ENCODE data around the gene ZNF774.

The ZNF774 gene

DNA sequence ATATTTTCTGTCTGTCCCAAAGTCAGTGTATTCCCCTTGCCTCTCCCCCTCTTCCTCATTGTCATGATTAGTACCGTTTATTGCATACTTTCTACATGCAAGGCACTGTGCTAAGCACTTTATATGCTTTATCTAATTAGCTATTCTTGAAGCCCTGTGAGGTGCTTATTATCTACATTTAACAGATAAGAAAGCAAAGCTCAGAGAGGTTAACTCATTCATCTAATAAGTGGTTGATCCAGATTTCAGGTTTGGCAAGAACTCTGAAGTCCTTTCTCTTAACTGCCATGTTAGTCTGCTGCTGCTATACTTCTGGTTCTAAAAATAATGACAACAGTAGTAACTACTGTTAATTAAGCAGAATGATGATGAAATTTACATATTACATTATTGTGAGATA is 49.4 kb downstream of the ZNF774 start:
- H3K27ac ChIP-seq (ENCODE audit: low read depth, low read length), result no peak overlapping the region
- H2BK15ac ChIP-seq (replicated peaks; ENCODE audit: low read depth), result no peak overlapping the region
- no peak overlapping the region for H3K4me3 ChIP-seq (ENCODE audit: low read length)
- H4K8ac ChIP-seq (ENCODE audit: low read depth, low read length), result no peak overlapping the region
- no peak overlapping the region for H4K5ac ChIP-seq (ENCODE audit: low read length)
- H3K23ac ChIP-seq (ENCODE audit: low read length), result no peak overlapping the region
- H3K27me3 ChIP-seq (ENCODE audit: insufficient read depth, low read length, poor library complexity), result no peaks in the 10 kb centered on the region
- H2BK5ac ChIP-seq (ENCODE audit: low read length), result no peak overlapping the region
- H3K79me1 ChIP-seq (ENCODE audit: low read length), result peaks cover 6% of the 10 kb centered on the region
- no peak overlapping the region for H2AK5ac ChIP-seq (ENCODE audit: low read length)
- H3K56ac ChIP-seq (ENCODE audit: low read length), result no peak overlapping the region
- no peaks in the 10 kb centered on the region for H3K36me3 ChIP-seq (ENCODE audit: control insufficient read depth, insufficient read depth, low read length)
- no peak overlapping the region for H2BK120ac ChIP-seq (ENCODE audit: low read depth, low read length)
- no peak overlapping the region for H3K4me2 ChIP-seq (ENCODE audit: low read length)
- peaks cover 57% of the 10 kb centered on the region for H3K79me2 ChIP-seq (ENCODE audit: control insufficient read depth, insufficient read depth, low read length)
- WGBS (ENCODE audit: extremely low coverage, insufficient coverage, low lambda C conversion rate), result no CpG with 5 or more reads among the region's 1 CpG
- no peak overlapping the region for H3K4ac ChIP-seq (ENCODE audit: low read depth, low read length)
- DNase-seq, result peak; percentile 81
- no peak overlapping the region for H3K9ac ChIP-seq (ENCODE audit: low read length)
- H3K4me1 ChIP-seq (ENCODE audit: control insufficient read depth, low read depth, low read length), result peaks cover 14% of the 10 kb centered on the region
- no peak overlapping the region for H3K18ac ChIP-seq (ENCODE audit: low read length)

DNA sequence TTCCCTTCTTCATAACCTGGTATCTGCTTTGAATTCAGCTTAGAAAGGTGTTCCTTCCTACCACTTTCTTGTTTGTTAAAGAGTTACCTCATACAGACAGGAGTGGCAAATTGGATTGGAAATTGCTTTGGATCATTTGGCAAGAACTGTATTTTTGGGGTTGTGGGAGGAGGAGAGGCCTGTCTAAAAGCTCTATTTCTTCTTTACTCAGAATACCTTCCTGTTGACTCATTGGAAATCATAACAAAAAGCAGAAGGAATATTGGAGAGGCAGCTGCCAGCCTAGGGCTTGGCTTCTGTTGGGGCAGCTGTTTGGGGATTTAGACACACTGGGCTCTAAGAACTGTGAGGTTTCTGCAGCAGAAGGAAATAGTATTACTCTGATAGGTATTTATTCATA is 50.1 kb downstream of the ZNF774 start:
- Histone ChIP-seq H3K27ac (ENCODE audit: low read depth, low read length) (no peak overlapping the region), H3K36me3 (ENCODE audit: control insufficient read depth, insufficient read depth, low read length) (no peaks in the 10 kb centered on the region), H3K9ac (ENCODE audit: low read length) (peak overlapping the region; percentile 10), H3K79me1 (ENCODE audit: low read length) (peaks cover 6% of the 10 kb centered on the region), H3K79me2 (ENCODE audit: control insufficient read depth, insufficient read depth, low read length) (peaks cover 60% of the 10 kb centered on the region), H2AK5ac (ENCODE audit: low read length) (no peak overlapping the region), H2BK15ac (replicated peaks; ENCODE audit: low read depth) (no peak overlapping the region), H3K4me2 (ENCODE audit: low read length) (no peak overlapping the region), H3K56ac (ENCODE audit: low read length) (peak overlapping the region; percentile 44), H3K4me1 (ENCODE audit: control insufficient read depth, low read depth, low read length) (peaks cover 14% of the 10 kb centered on the region), H3K4me3 (ENCODE audit: low read length) (no peak overlapping the region), H3K23ac (ENCODE audit: low read length) (peak overlapping the region; percentile 48), H4K5ac (ENCODE audit: low read length) (no peak overlapping the region), H3K27me3 (ENCODE audit: insufficient read depth, low read length, poor library complexity) (no peaks in the 10 kb centered on the region), H2BK120ac (ENCODE audit: low read depth, low read length) (no peak overlapping the region), H3K4ac (ENCODE audit: low read depth, low read length) (no peak overlapping the region), H3K18ac (ENCODE audit: low read length) (peak overlapping the region; percentile 87), H4K8ac (ENCODE audit: low read depth, low read length) (no peak overlapping the region), H2BK5ac (ENCODE audit: low read length) (no peak overlapping the region)
- DNase-seq, result no peak

DNA sequence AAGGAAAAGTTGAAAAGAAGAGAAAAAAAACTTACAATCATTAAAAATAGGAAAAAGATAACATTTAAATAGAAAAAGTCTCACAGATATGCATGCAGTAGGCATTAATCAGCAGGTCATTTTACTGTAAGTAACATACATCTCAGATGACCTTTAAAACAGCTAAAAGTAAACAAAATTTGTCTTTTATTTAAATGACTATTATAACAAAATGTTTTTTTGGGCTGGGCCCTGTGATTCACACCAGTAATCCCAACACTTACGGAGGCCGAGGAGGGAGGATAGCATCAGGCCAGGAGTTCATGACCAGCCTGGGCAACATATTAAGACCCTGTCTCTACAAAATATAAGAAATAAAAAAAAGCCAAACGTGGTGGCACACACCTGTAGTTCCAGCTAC is 50.7 kb downstream of the ZNF774 start:
- H3K27ac ChIP-seq (ENCODE audit: low read depth, low read length), result no peak overlapping the region

DNA sequence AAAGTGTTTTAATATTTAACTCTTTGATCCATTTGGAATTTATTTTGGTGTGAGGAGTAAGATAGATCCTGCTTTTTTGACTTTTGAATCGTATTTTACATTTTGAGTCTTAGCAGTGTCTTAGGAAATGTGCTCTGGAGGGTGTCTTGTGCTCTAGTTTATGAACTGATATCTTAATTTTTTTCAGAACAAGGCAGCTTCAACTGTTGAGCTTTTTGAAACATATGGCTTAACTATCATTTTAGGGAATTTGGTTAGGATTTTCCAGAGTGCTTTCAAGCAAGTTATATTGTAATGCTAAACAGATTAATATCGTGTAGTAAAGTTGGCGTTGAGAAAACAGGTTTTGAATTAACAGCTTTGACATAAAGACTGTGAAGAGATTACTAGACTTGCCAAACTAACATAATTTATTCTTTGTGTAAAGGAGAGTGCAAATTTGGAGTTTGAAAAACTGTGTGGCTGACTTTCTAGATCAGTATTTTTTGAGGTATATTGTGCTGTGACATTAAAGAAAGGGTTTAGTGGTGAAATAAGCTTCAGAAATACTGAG is 53.0 kb downstream of the ZNF774 start:
- no peak for DNase-seq
- H2BK120ac ChIP-seq (ENCODE audit: low read depth, low read length), result no peak overlapping the region
- H2BK15ac ChIP-seq (replicated peaks; ENCODE audit: low read depth), result no peak overlapping the region
- peaks cover 17% of the 10 kb centered on the region for H3K4me1 ChIP-seq (ENCODE audit: control insufficient read depth, low read depth, low read length)
- H3K79me1 ChIP-seq (ENCODE audit: low read length), result peaks cover 6% of the 10 kb centered on the region
- H3K27ac ChIP-seq (ENCODE audit: low read depth, low read length), result no peak overlapping the region
- no peak overlapping the region for H3K4me2 ChIP-seq (ENCODE audit: low read length)
- H3K4me3 ChIP-seq (ENCODE audit: low read length), result no peak overlapping the region
- H3K79me2 ChIP-seq (ENCODE audit: control insufficient read depth, insufficient read depth, low read length), result peaks cover 63% of the 10 kb centered on the region
- H2AK5ac ChIP-seq (ENCODE audit: low read length), result no peak overlapping the region
- no peak overlapping the region for H3K23ac ChIP-seq (ENCODE audit: low read length)
- H3K27me3 ChIP-seq (ENCODE audit: insufficient read depth, low read length, poor library complexity), result no peaks in the 10 kb centered on the region
- 100% methylated on average over 2 of the region's 3 CpGs for WGBS (ENCODE audit: extremely low coverage, insufficient coverage, low lambda C conversion rate)
- H3K56ac ChIP-seq (ENCODE audit: low read length), result no peak overlapping the region
- no peak overlapping the region for H4K8ac ChIP-seq (ENCODE audit: low read depth, low read length)
- H3K36me3 ChIP-seq (ENCODE audit: control insufficient read depth, insufficient read depth, low read length), result no peaks in the 10 kb centered on the region
- H2BK5ac ChIP-seq (ENCODE audit: low read length), result no peak overlapping the region
- H3K18ac ChIP-seq (ENCODE audit: low read length), result no peak overlapping the region
- H3K4ac ChIP-seq (ENCODE audit: low read depth, low read length), result no peak overlapping the region
- H3K9ac ChIP-seq (ENCODE audit: low read length), result no peak overlapping the region
- H4K5ac ChIP-seq (ENCODE audit: low read length), result no peak overlapping the region

More for the DNA sequence above, 50.7 kb downstream of the ZNF774 start:
- no peak overlapping the region for H2BK15ac ChIP-seq (replicated peaks; ENCODE audit: low read depth)
- H4K5ac ChIP-seq (ENCODE audit: low read length), result no peak overlapping the region
- H2BK120ac ChIP-seq (ENCODE audit: low read depth, low read length), result no peak overlapping the region
- H3K27me3 ChIP-seq (ENCODE audit: insufficient read depth, low read length, poor library complexity), result no peaks in the 10 kb centered on the region
- no peak overlapping the region for H3K23ac ChIP-seq (ENCODE audit: low read length)
- no peak overlapping the region for H3K18ac ChIP-seq (ENCODE audit: low read length)
- no peak overlapping the region for H3K4ac ChIP-seq (ENCODE audit: low read depth, low read length)
- H4K8ac ChIP-seq (ENCODE audit: low read depth, low read length), result no peak overlapping the region
- no peak for DNase-seq
- H3K4me3 ChIP-seq (ENCODE audit: low read length), result no peak overlapping the region
- H3K4me2 ChIP-seq (ENCODE audit: low read length), result no peak overlapping the region
- no CpG with 5 or more reads among the region's 3 CpGs for WGBS (ENCODE audit: extremely low coverage, insufficient coverage, low lambda C conversion rate)
- H3K4me1 ChIP-seq (ENCODE audit: control insufficient read depth, low read depth, low read length), result peaks cover 17% of the 10 kb centered on the region
- H3K36me3 ChIP-seq (ENCODE audit: control insufficient read depth, insufficient read depth, low read length), result no peaks in the 10 kb centered on the region
- H3K9ac ChIP-seq (ENCODE audit: low read length), result no peak overlapping the region
- peaks cover 6% of the 10 kb centered on the region for H3K79me1 ChIP-seq (ENCODE audit: low read length)
- H3K56ac ChIP-seq (ENCODE audit: low read length), result no peak overlapping the region
- H2BK5ac ChIP-seq (ENCODE audit: low read length), result no peak overlapping the region
- peaks cover 62% of the 10 kb centered on the region for H3K79me2 ChIP-seq (ENCODE audit: control insufficient read depth, insufficient read depth, low read length)
- H2AK5ac ChIP-seq (ENCODE audit: low read length), result no peak overlapping the region

DNA sequence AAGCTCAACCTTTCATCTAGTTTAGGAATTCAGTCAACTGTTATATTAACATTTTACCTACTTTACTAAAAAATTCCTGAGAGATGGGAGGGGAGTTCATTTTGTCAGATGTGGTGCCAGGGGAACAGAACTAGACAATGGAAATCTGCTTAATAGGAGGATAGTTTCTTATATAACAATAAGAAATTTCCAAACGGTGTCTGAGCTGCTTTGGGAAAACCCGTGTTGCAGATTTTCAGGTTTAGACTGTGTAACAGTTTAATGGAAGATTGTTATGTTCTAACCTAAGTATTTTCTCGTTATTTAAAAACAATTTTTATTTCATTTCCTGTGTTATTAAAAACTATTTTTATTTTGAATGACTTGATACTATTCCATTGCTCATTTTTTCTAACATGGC is 55.3 kb downstream of the ZNF774 start:
- Histone ChIP-seq H2BK5ac (ENCODE audit: low read length) (no peak overlapping the region), H2BK15ac (replicated peaks; ENCODE audit: low read depth) (no peak overlapping the region)

DNA sequence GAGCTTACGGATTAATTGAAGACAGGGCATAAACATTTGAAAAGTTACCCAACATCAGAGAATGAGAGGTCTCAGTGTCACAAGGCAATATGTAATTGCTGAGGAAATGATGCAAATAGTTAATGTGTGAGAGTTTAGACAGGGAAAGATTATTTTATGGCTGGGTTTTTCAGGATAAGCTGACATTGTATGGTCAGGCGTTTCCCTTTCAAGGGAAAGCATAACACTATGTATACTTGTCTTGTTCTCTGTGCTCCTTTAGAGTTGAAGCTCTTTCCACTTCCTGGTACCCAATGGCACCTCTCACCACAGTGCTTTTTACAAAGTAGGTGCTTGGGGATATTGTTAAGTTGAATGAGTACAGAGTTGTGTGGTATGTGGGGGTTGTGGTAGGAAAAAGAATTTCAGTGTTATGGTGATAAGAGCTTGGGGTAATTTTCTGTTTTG is 55.8 kb downstream of the ZNF774 start:
- Histone ChIP-seq H3K27ac (ENCODE audit: low read depth, low read length) (no peak overlapping the region), H2BK120ac (ENCODE audit: low read depth, low read length) (no peak overlapping the region), H3K4me3 (ENCODE audit: low read length) (no peak overlapping the region), H3K4me2 (ENCODE audit: low read length) (no peak overlapping the region), H3K4ac (ENCODE audit: low read depth, low read length) (no peak overlapping the region), H3K9ac (ENCODE audit: low read length) (no peak overlapping the region), H3K27me3 (ENCODE audit: insufficient read depth, low read length, poor library complexity) (no peaks in the 10 kb centered on the region), H2BK15ac (replicated peaks; ENCODE audit: low read depth) (no peak overlapping the region), H3K18ac (ENCODE audit: low read length) (no peak overlapping the region), H2BK5ac (ENCODE audit: low read length) (no peak overlapping the region), H3K56ac (ENCODE audit: low read length) (no peak overlapping the region), H2AK5ac (ENCODE audit: low read length) (no peak overlapping the region), H3K4me1 (ENCODE audit: control insufficient read depth, low read depth, low read length) (peaks cover 10% of the 10 kb centered on the region), H3K36me3 (ENCODE audit: control insufficient read depth, insufficient read depth, low read length) (no peaks in the 10 kb centered on the region), H3K79me2 (ENCODE audit: control insufficient read depth, insufficient read depth, low read length) (peaks cover 44% of the 10 kb centered on the region), H4K8ac (ENCODE audit: low read depth, low read length) (no peak overlapping the region), H4K5ac (ENCODE audit: low read length) (no peak overlapping the region), H3K79me1 (ENCODE audit: low read length) (no peaks in the 10 kb centered on the region), H3K23ac (ENCODE audit: low read length) (no peak overlapping the region)
- WGBS (ENCODE audit: extremely low coverage, insufficient coverage, low lambda C conversion rate), result no CpG with 5 or more reads among the region's 2 CpGs
- DNase-seq, result no peak

More for the DNA sequence above, 55.3 kb downstream of the ZNF774 start:
- Histone ChIP-seq H3K4me1 (ENCODE audit: control insufficient read depth, low read depth, low read length) (peaks cover 6% of the 10 kb centered on the region), H4K5ac (ENCODE audit: low read length) (no peak overlapping the region), H3K18ac (ENCODE audit: low read length) (no peak overlapping the region), H3K79me2 (ENCODE audit: control insufficient read depth, insufficient read depth, low read length) (peaks cover 47% of the 10 kb centered on the region), H3K79me1 (ENCODE audit: low read length) (peaks cover under 1% of the 10 kb centered on the region), H3K9ac (ENCODE audit: low read length) (no peak overlapping the region), H3K27me3 (ENCODE audit: insufficient read depth, low read length, poor library complexity) (no peaks in the 10 kb centered on the region), H3K4ac (ENCODE audit: low read depth, low read length) (no peak overlapping the region), H4K8ac (ENCODE audit: low read depth, low read length) (no peak overlapping the region), H3K23ac (ENCODE audit: low read length) (no peak overlapping the region), H3K4me2 (ENCODE audit: low read length) (no peak overlapping the region), H3K4me3 (ENCODE audit: low read length) (no peak overlapping the region), H2BK120ac (ENCODE audit: low read depth, low read length) (no peak overlapping the region), H3K36me3 (ENCODE audit: control insufficient read depth, insufficient read depth, low read length) (no peaks in the 10 kb centered on the region), H3K27ac (ENCODE audit: low read depth, low read length) (no peak overlapping the region), H3K56ac (ENCODE audit: low read length) (no peak overlapping the region), H2AK5ac (ENCODE audit: low read length) (no peak overlapping the region)
- DNase-seq, result no peak
- no CpG with 5 or more reads among the region's 3 CpGs for WGBS (ENCODE audit: extremely low coverage, insufficient coverage, low lambda C conversion rate)

All from mesendoderm (in vitro differentiated cells).